Stomach (tissue), 4 donors: ENCODE data around the gene IPMK.

ENCODE experiments used
- CTCF ChIP-seq, 7 experiments: fragments of 450-650 bp in 4 of 7; fragments of 200-600 bp in 3 of 7; sonication (generic) in 3 of 7; IDR thresholded peaks; one replicate each; pipeline ENCODE4 v1.5.1; 2016 to 2019; ENCODE audit warnings: antibody characterized with exemption in 7 of 7, control low read depth in 2 of 7, mild to moderate bottlenecking in 1 of 7
- EP300 ChIP-seq: sonication (generic); formaldehyde crosslinking; IDR thresholded peaks from one replicate; pipeline ENCODE4 v1.6.1; 2017; ENCODE audit warnings: antibody characterized with exemption

GRCh38 chr10:58243269-58243668 is 24.4 kb downstream of the IPMK start:
- no peak for TF ChIP-seq CTCF (IDR thresholded peaks at IDR 0.05)
- TF ChIP-seq EP300 = no peak
